ENCODE measurements around the gene DCAF11. TPM values are rescaled to one million over a fixed set of nuclear protein-coding genes. Genes with fewer than 3 reads are reported as not detected.

DCAF11 gene
- total and polyA plus RNA-seq, 2 of the 8 experiments (the other 6 are each of a cell fraction or from before 2014, with no cell fraction given) = 60.4 to 63.6 TPM

DNA sequence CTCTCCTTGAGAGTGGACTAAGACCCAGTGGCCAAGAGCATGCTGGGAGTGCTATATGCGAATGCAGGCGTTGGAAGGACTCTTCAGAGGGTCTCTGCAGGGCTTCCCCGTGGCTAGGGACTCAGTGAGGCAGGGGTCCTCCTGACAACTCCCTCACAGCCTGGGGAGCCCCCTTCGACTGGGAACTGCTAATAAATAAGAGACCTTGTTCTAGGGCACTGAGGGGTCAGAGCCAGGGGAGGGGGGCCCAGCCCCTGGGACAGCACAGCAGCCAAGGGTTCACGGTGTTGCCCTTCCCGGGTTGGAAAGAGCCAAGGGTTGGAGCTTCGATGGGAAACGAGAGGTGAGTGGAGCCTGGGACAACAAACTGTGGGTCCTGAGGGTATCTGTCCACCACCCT, 49.2 kb upstream of the DCAF11 start (continued):
- TF ChIP-seq, protein P1, sequence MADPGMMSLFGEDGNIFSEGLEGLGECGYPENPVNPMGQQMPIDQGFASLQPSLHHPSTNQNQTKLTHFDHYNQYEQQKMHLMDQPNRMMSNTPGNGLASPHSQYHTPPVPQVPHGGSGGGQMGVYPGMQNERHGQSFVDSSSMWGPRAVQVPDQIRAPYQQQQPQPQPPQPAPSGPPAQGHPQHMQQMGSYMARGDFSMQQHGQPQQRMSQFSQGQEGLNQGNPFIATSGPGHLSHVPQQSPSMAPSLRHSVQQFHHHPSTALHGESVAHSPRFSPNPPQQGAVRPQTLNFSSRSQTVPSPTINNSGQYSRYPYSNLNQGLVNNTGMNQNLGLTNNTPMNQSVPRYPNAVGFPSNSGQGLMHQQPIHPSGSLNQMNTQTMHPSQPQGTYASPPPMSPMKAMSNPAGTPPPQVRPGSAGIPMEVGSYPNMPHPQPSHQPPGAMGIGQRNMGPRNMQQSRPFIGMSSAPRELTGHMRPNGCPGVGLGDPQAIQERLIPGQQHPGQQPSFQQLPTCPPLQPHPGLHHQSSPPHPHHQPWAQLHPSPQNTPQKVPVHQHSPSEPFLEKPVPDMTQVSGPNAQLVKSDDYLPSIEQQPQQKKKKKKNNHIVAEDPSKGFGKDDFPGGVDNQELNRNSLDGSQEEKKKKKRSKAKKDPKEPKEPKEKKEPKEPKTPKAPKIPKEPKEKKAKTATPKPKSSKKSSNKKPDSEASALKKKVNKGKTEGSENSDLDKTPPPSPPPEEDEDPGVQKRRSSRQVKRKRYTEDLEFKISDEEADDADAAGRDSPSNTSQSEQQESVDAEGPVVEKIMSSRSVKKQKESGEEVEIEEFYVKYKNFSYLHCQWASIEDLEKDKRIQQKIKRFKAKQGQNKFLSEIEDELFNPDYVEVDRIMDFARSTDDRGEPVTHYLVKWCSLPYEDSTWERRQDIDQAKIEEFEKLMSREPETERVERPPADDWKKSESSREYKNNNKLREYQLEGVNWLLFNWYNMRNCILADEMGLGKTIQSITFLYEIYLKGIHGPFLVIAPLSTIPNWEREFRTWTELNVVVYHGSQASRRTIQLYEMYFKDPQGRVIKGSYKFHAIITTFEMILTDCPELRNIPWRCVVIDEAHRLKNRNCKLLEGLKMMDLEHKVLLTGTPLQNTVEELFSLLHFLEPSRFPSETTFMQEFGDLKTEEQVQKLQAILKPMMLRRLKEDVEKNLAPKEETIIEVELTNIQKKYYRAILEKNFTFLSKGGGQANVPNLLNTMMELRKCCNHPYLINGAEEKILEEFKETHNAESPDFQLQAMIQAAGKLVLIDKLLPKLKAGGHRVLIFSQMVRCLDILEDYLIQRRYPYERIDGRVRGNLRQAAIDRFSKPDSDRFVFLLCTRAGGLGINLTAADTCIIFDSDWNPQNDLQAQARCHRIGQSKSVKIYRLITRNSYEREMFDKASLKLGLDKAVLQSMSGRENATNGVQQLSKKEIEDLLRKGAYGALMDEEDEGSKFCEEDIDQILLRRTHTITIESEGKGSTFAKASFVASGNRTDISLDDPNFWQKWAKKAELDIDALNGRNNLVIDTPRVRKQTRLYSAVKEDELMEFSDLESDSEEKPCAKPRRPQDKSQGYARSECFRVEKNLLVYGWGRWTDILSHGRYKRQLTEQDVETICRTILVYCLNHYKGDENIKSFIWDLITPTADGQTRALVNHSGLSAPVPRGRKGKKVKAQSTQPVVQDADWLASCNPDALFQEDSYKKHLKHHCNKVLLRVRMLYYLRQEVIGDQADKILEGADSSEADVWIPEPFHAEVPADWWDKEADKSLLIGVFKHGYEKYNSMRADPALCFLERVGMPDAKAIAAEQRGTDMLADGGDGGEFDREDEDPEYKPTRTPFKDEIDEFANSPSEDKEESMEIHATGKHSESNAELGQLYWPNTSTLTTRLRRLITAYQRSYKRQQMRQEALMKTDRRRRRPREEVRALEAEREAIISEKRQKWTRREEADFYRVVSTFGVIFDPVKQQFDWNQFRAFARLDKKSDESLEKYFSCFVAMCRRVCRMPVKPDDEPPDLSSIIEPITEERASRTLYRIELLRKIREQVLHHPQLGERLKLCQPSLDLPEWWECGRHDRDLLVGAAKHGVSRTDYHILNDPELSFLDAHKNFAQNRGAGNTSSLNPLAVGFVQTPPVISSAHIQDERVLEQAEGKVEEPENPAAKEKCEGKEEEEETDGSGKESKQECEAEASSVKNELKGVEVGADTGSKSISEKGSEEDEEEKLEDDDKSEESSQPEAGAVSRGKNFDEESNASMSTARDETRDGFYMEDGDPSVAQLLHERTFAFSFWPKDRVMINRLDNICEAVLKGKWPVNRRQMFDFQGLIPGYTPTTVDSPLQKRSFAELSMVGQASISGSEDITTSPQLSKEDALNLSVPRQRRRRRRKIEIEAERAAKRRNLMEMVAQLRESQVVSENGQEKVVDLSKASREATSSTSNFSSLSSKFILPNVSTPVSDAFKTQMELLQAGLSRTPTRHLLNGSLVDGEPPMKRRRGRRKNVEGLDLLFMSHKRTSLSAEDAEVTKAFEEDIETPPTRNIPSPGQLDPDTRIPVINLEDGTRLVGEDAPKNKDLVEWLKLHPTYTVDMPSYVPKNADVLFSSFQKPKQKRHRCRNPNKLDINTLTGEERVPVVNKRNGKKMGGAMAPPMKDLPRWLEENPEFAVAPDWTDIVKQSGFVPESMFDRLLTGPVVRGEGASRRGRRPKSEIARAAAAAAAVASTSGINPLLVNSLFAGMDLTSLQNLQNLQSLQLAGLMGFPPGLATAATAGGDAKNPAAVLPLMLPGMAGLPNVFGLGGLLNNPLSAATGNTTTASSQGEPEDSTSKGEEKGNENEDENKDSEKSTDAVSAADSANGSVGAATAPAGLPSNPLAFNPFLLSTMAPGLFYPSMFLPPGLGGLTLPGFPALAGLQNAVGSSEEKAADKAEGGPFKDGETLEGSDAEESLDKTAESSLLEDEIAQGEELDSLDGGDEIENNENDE (IDR thresholded peaks at IDR 0.05; ENCODE audit: insufficient replicate concordance, low read length) = no peak
- TF ChIP-seq MAFK (IDR thresholded peaks at IDR 0.05; ENCODE audit: low read depth, low read length) (no peak), CHD1 (IDR thresholded peaks at IDR 0.05; ENCODE audit: low read depth, low read length) (no peak), SP1 (IDR thresholded peaks at IDR 0.05; ENCODE audit: low read depth, low read length) (no peak), EZH2 (IDR thresholded peaks at IDR 0.05; ENCODE audit: low read depth, low read length, severe bottlenecking) (no peak), TBP (IDR thresholded peaks at IDR 0.05; ENCODE audit: low read depth, low read length) (no peak), SP2 (IDR thresholded peaks at IDR 0.05; ENCODE audit: low read length) (no peak), CBX8 (IDR thresholded peaks at IDR 0.05; ENCODE audit: borderline replicate concordance, low read depth, low read length) (no peak), RAD21 (IDR thresholded peaks at IDR 0.05 in 1 of 2, conservative IDR thresholded peaks at IDR 0.05 in 1 of 2; ENCODE audit: low read depth in 2 of 2, low read length in 2 of 2) (no peak), JUND (IDR thresholded peaks at IDR 0.05; ENCODE audit: low read length) (no peak), SIX5 (IDR thresholded peaks at IDR 0.05; ENCODE audit: low read depth, low read length) (no peak), HDAC6 (IDR thresholded peaks at IDR 0.05; ENCODE audit: low read depth, low read length) (no peak)

All from H1 (cell line).